IPS-18c (cell line): ENCODE results near the gene HIRA.

Experiments used
- H3K4me3 ChIP-seq: 2 replicates; pipeline ENCODE4 v1.7.0; 2013; ENCODE audit warnings: low read depth, mild to moderate bottlenecking, low read length, moderate library complexity; ENCODE audit not compliant: insufficient read depth
- H3K9me3 ChIP-seq: one replicate; pipeline ENCODE4 v1.6.1; 2013; ENCODE audit warnings: mild to moderate bottlenecking, low read length, moderate library complexity; ENCODE audit not compliant: control insufficient read depth, insufficient read depth

The HIRA gene

DNA sequence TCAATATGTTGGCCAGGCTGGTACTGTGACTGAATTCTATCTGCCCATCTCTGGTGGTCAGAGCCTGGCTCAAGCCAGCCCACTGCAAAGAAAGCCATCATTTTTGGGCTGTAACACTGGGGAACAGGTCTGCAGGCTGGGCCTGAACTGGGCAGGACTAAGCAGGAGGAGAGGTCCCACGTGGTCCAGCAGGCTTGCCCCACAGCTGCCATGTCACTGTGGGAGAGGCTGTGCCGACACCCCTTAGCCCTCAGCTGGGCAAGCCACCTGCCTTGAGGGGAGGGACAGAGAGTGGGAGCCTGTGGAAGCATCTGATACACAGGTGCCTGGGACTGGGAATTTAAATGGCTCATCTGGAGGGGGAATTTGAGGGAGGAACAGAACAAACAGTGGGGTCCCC, 73.3 kb downstream of the HIRA start:
- H3K9me3 ChIP-seq, result no peaks in the 10 kb centered on the region
- H3K4me3 ChIP-seq, result no peak overlapping the region

DNA sequence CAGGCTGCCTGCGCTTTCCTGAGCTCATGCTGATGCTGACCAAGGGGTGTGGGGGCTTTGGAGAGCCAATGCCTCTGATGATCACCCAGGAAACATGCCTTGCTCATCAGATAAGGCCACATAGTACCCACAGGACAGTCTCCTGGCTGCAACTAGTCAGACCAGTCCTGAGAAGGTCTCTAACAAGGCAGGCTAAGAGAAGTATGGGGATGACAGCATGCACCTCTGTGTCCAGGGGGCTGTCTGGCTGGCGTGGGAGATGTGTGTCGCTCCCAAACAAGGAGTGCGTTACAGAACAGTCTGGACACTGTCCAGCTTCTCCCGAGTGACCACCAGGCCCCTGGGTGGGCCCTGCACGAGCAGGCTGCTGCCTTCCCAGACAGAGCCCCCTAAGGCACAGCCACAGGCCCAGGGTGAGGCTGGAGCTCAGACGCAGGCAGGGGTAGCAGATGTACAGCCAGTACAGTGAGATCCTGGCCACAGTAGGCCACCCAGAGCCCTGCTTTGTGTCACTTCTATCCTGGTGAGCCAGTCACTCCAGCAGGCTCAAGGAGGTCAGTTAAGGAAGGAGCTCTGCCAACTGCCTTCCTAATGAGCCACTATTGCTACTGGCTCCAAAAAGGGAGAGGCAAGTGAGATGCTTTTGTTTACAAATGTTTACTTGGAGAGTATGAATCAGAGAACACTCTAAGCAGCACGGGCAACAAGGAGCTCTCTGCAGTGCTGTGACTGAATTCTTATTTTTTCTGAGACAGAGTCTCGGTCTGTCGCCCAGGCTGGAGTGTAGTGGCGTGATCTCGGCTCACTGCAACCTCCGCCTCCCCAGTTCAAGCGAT, 74.0 kb downstream of the HIRA start:
- Histone ChIP-seq H3K4me3 (no peak overlapping the region), H3K9me3 (no peaks in the 10 kb centered on the region)

DNA sequence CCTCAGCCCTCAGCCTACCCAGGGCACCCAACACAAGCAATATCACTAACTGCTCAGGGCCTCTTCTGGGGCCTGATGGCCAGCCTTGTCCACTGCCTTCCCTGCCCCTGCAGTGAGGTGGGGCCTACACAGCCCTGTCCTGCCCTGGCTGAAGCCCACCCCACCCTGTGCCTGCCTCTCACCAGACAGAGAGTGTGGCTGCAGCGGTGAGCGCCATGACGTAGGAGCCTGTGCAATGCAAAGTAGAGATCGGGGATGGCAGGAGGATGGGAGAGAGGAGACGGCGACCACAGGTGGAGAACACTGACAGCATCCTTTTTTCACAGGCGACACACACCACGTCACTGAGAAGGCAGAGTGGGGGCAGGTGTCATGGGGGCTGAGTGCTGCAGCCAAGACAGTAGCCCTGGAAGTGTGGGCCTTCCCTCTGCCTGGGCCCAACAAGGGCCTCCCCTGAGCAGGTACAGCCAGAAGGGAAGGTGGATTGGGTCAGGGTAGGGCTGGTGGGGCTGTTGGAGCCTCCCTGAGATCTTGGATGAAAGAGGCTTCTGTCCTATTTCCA, 74.7 kb downstream of the HIRA start:
- Histone ChIP-seq H3K9me3 (no peaks in the 10 kb centered on the region), H3K4me3 (no peak overlapping the region)

DNA sequence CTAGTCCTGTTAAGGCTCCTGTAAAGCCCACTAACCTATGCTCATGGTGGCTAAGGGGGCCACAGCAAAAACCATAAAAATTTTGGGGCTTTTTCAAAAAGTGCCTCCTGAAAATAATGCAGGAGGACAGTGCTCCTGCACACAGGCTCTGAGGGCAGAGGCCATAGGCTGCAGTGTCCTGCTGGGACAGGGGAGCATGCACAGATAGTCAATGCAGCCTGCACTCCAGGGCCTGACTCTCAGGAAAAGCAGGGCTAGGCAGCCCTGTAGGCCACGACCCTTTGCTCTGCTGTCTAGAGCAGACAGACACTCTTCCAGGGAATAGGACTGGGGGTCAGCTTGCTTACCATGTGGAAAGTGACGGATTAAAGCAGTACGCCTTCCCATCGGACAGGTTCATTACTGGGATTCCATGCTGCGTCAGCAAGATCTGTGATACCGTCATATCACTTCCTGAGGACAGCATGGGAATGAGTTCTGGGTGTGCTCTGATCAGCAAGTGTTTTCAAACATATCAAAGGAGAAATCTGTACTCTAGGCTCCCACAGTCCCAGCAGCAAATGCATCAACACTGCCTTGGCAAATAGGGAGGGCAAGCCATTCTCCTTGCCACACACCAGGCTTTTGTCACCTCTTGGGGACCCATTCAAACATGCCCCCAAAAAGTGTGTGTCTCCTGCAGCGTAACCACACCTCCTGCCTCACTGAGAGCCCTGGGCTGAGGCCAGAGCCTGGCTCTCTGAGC, 75.9 kb downstream of the HIRA start:
- H3K9me3 ChIP-seq, result no peaks in the 10 kb centered on the region
- no peak overlapping the region for H3K4me3 ChIP-seq

DNA sequence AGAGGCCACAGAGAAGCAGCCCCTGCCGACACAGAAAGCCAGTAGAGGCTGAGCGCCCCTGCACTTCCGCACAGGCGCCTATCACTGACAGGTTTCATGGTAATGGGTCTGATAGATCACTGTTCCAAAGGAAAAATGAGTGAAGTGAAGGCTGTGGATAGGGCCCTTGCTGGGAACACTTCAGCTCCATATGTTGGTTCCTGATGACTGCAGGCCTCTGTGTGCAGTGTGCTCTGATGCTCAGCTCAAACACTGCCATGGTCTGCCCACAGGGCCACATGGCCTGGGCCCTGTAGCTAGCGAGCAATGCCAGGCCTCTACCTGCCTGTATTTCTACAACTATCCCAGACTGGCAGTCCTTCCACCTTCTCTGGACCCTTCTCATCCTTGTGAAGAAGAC, 77.3 kb downstream of the HIRA start:
- H3K9me3 ChIP-seq, result no peaks in the 10 kb centered on the region
- no peak overlapping the region for H3K4me3 ChIP-seq

DNA sequence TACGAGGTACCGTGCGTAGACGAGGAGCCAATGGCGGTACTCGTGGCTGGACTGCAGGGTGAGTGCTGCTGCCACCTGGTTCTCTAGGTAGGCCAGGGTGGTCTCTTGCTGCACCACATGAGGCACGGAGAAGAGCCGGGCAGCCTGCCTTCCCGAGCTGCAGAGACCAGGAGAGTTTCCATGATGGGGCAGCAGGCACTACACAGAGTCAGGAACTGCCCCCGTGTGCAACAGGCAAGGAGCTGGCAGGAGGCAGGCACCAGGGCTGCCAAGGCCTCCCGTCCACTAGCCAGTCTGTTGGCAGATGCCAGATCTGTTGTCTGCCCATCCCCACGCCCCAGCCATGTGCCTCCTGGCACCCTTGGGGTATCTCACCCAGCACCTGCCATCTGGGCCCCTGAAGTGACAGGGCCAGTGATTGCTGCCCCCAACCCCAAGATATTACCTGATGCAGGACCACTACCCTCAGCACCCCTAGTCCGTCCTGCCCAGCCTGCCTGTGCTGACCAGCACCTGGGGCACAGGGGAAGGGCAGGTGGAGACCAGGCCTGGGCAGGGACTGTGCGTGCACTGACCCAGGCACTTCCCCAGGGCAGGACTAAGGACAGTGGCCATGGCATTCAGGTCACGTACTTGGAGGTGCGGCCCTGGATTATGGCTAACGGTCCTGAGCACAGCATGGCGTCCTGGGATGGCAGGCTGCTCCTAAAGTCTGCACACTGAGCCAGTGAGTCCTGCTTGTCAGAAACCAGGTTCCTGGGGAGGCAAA, 78.0 kb downstream of the HIRA start:
- Histone ChIP-seq H3K9me3 (no peaks in the 10 kb centered on the region), H3K4me3 (no peak overlapping the region)

DNA sequence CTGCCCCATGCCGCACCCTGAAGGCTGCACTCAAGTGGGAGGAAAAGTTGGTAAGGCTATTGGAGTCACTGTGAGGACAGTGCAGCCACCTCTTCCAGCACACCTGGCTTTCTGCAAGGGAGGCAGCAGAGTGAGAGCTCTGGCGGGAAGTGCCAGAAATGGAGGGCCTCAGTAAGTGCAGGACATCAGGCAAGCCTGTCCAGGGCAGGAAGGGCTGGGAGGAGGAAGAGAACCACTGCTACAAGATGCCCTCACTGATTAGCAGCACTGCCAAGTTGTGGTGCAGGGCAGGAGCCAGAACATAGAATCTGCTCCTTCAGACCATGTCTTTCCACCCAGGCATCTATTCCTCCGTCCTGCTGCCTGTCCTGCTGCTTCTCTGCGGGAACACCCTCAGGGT, 78.8 kb downstream of the HIRA start:
- H3K9me3 ChIP-seq, result no peaks in the 10 kb centered on the region
- no peak overlapping the region for H3K4me3 ChIP-seq

DNA sequence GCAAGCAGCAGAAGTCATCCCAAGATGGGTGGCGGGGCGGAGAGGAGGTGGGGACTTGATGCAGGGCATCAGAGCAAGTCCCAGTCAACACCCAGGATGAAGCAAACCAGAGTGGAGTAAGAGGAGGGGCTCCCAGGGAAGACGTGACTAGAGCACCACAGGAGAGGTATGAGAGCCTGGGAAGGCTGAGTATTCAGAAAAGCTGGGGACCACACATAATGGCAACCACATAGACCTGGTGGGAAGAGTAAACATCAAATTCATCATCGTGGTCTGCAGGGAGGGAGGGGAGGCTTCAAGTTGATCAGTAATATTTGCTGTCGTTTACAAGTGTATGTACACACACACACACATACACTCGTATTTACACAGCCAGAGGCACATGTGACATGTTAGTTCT, 79.3 kb downstream of the HIRA start:
- Histone ChIP-seq H3K4me3 (no peak overlapping the region), H3K9me3 (no peaks in the 10 kb centered on the region)

DNA sequence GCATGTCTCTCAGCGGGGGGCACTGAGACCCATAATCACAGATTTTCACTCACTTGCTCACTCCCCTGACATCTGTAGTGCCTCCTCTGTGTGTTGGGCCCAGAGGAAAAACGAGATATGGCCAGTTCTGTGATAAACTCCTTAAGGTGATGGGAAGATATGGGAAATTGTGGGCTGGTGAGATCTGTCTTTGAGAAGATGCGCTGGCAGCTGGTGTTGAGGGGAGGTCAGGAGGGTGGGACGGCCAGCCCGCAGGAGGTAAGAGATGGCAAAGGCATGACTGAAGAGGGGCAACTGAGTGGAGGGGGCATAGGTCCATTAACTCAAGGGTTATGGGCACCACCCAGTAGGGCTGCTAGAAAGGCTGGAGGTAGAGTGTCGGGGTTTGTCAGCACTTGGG, 79.9 kb downstream of the HIRA start:
- Histone ChIP-seq H3K4me3 (no peak overlapping the region), H3K9me3 (no peaks in the 10 kb centered on the region)

DNA sequence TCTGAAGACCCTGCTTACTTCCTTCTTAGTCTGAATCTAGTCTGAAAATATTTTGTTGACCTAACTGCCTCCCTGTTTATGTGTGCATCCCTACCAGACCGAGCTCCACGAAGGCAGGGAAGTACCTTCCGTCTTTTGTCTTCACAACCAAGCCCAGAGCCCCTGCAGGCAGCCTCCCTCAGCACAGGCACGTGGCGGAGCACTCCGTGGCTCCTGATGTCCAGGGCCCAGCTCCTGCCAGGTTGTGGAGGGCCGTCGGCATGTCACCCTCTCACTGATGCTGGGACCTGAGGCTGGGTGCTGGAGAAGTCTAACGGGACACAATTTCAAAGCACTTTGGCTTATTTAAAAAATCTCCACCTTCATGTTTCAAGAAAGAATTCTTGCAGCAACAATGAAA, 80.6 kb downstream of the HIRA start:
- no peak overlapping the region for H3K4me3 ChIP-seq
- H3K9me3 ChIP-seq, result no peaks in the 10 kb centered on the region

DNA sequence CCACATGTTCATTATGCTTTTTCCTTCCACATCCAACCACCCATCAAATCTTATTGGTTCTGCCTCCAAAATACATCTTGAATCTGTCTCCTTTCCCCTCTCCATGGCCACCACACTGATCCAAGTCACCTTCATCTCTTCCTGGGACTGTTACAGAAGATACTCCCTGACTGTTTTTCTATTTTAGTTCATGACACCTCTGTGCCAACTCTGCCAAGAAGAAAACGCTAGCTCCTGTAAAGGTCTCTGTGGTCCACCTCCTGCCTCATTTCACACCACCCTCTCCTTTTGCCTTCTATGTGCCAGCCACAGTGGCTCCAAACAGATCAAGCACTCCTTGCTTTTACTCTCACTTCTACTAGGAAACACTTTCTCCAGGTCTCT, 81.1 kb downstream of the HIRA start:
- peaks cover under 1% of the 10 kb centered on the region for H3K9me3 ChIP-seq
- no peak overlapping the region for H3K4me3 ChIP-seq

DNA sequence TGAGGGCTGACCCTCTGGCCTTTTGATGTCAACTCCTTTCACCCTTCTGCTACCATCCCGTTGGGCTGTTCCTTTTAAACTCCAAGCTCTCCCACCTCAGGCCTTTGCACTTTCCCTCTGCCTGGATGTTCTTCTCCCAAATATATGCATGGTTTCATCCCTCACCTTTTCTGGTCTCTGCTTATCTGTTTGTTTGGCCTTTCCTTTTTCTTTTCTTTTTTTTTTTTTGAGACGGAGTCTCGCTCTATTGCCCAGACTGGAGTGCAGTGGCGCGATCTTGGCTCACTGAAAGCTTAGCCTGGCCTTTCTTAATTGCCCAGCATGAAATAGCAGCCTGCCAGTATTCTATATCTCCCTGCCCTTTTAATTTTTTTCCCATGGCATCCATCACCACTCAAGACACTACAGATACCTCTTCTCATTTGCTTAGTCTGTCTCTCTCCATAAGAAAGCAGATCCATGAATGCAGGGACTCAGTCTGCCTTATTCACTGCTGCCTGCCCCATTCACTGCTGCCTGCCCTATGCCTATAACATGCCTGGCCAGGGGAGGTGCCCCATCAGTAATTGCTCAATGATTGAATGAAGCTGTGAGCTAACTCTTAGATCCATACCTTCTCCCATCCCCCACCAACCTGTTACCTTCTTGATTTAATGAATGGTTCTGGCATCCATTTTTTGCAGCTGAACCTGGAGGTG, 81.6 kb downstream of the HIRA start:
- peaks cover 2% of the 10 kb centered on the region for H3K9me3 ChIP-seq
- H3K4me3 ChIP-seq, result no peak overlapping the region

DNA sequence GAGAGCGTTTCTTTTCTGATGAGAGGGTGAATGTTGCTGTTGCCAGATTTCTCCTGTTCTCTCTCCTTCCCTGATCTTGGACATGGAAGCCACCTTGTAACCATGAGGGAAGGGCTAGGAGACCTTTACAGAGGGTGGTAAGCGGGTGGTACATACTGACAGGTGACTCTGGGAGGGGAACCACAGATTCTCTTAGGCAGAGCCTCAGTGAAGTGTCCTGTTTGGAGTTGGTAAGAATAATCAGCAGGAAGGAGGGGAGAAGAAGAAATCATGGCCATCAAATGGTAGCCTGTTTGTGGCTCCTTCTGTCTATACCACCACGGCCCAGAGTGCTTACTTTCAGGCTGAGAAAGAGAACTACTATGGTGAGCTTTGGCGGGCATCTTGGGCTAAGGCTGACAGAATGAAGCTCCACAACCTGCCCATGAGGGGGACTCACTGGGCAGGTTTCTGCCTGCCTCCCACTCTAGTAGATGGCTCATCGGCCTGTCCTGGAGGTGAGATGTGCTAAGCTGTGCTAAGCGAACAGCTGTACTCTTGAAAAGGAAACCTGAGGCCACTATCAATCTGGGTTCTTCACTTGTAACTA, 84.8 kb downstream of the HIRA start:
- Histone ChIP-seq H3K9me3 (peaks cover 2% of the 10 kb centered on the region), H3K4me3 (no peak overlapping the region)

DNA sequence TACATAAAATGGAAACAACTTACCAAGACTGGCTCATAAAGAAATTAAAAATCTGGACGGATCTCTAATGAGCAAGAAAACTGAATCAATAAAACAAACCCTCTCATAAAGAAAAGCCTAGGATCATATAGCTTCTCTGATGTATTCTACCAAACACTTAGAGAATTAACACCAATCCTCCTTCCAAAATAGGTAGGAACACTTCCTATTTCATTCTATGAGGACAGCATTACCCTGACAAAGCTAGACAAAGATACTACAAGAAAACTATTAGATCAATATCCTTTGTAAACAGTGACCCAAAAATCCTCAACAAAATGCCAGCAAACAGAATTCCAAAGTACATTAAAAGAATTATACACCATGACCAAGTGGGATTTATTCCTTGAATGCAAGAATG, 87.1 kb downstream of the HIRA start:
- no peak overlapping the region for H3K4me3 ChIP-seq
- H3K9me3 ChIP-seq, result peaks cover 2% of the 10 kb centered on the region

DNA sequence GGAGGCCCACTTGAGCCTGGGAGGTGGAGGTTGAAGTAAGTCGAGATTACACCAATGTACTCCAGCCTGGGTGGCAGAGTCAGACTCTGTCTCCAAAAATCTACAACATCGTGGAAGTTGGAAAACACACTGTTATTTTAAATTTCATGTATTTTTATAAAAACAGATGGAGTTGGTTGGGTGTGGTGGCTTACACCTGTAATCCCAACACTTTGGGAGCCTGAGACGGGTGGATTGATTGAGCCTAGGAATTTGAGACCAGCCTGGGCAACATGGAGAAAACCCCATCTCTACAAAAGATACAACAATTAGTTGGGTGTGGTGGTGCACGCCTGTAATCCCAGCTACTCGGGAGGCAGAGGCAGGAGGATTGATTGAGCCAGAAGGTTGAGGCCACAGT, 88.1 kb downstream of the HIRA start:
- no peak overlapping the region for H3K4me3 ChIP-seq
- peaks cover 2% of the 10 kb centered on the region for H3K9me3 ChIP-seq

DNA sequence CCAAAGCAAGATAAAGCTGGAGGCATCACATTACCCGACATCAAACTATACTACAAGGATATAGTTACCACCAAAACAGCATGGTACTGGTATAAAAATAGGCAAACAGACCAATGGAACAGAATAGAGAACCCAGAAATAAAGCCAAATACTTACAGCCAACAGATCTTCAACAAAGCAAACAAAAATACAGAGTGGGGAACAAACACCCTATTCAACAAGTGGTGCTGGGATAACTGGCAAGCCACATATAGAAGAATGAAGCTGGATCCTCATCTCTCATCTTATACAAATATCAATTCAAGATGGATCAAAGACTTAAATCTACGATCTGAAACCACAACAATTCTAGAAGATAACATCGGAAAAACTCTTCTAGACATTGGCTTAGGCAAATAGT, 90.0 kb downstream of the HIRA start:
- peaks cover 2% of the 10 kb centered on the region for H3K9me3 ChIP-seq
- no peak overlapping the region for H3K4me3 ChIP-seq

DNA sequence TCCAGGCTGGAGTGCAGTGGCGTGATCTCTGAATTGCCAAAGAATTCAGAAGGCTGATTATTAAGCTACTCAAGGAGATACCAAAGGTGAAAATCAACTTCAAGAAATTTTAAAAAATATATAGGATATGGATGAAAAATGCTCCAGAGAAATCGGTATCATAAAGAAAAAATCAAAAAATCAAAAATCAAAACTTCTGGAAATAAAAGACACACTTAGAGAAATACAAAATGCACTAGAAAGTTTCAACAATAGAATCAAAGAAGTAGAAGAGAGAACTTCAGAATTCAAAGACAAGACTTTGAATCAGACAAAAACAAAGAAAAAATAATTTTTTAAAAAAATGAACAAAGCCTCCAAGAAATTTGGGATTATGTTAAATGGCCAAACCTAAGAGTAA, 94.4 kb downstream of the HIRA start:
- no peaks in the 10 kb centered on the region for H3K9me3 ChIP-seq

More for the DNA sequence above, 94.4 kb downstream of the HIRA start:
- no peak overlapping the region for H3K4me3 ChIP-seq
